GM12878 (cell line): Measurements from ENCODE around the gene TMEM225B.

Experiments used
- ATF3 ChIP-seq: IDR thresholded peaks from 2 replicates; pipeline ENCODE4 v1.6.1; 2011; ENCODE audit warnings: low read depth, mild to moderate bottlenecking, low read length, moderate library complexity, borderline replicate concordance; ENCODE audit errors: extremely low read depth
- CBX5 ChIP-seq: sonication (generic); IDR thresholded peaks from 2 replicates; pipeline ENCODE4 v1.6.1; 2016; ENCODE audit warnings: low read depth, moderate library complexity, mild to moderate bottlenecking, inconsistent platforms
- JUNB ChIP-seq: IDR thresholded peaks from 2 replicates; pipeline ENCODE4 v1.6.1; 2016; ENCODE audit warnings: antibody characterized with exemption, mild to moderate bottlenecking
- NFXL1 ChIP-seq: fragments of 450-650 bp; IDR thresholded peaks from 2 replicates; pipeline ENCODE4 v1.6.1; 2017; ENCODE audit warnings: antibody characterized with exemption, mild to moderate bottlenecking, borderline replicate concordance
- TAF1 ChIP-seq: IDR thresholded peaks from 2 replicates; pipeline ENCODE4 v1.6.1; 2011; ENCODE audit warnings: mild to moderate bottlenecking, low read depth, low read length, borderline replicate concordance
- USF1 ChIP-seq: IDR thresholded peaks from 2 replicates; pipeline ENCODE4 v1.6.1; 2011; ENCODE audit warnings: borderline replicate concordance, low read depth, mild to moderate bottlenecking, moderate library complexity, mixed read lengths, low read length; ENCODE audit not compliant: insufficient read depth; ENCODE audit errors: extremely low read length

GRCh38 chr7:99579281-99579955 is 18.6 kb upstream of the TMEM225B start:
- TF ChIP-seq ATF3: no peak
- TF ChIP-seq CBX5: no peak
- TF ChIP-seq JUNB: no peak
- no peak for TF ChIP-seq USF1
- TF ChIP-seq TAF1: no peak
- TF ChIP-seq NFXL1: no peak
